ENCODE data around the gene CCDC160. TPM values are rescaled to one million over a fixed set of nuclear protein-coding genes. Genes with fewer than 3 reads are reported as not detected.
A peak's percentile ranks its signal among the peaks of the same experiment; 100 is the strongest.

CCDC160 gene
- total RNA-seq = 1 to 10 TPM in 1 of 4 donors, not detected in 3; 2.1 TPM

DNA sequence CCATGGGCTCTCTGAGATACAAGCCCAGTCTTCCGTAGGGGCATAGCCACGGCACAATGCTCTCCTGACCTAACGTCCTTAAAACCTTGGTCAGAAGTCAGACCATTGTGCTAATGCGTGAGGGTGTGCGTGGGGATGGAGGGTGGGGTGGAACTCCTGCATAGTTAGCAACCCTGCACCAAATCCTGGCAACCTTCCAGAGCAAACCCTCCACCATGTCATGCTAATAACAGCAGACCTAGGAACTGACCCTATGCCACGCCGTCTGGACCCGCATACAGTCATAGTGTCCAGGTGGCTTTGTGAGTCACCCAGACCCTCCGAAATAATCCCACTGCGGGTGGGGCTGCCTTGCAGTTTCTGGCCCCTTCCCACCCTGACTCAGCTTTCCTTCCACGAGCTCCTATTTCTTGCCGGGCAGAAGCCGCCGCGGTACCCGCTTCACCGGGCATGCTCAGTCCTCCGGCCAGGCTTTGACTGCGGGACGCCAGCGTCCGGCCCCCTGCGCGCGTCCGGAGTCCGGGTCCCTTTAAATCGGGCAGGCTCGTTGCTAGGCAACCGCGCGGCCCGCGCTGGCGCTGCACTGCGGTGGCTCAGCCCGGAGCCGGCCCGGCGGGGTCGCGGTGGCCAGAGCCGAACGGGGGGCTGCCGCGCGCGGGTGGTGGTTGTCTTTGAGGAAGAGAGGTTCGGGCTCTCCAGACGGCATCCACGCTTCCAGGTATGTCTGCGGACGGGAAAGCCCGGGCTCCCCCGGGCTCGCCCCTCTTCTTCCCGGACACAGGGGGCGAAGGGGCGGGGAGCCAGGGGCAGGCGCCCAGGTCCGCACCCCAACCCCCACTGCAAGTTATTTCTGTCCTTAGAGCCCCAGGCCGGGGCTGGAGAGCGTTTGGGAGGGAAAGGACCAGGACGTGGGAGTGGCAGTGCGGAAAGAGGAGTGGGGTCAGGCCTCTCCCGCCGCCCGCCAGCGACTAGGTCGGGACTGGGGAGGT lies at the start of gene CCDC160:
CCDC160 (plus strand) TSS at position 557 of the 989 bp plus-strand sequence. CDS start 7,619 bp downstream, outside the sequence.
- peak; percentile 14 to 20 for DNase-seq
- Histone ChIP-seq H3K36me3 (no peaks in the 10 kb centered on the region), H3K27me3 (no peaks in the 10 kb centered on the region), H3K9me3 (no peaks in the 10 kb centered on the region), H3K27ac (no peak within 1 kb of the TSS), H3K4me1 (no peaks in the 10 kb centered on the region), H3K4me3 (peak within 1 kb of the TSS in 1 of 2 donors; percentile 31)
- intact Hi-C loops (cut with DNase I; ENCODE audit: low total_unique reads) = no loop called here
- no peak for TF ChIP-seq CTCF (IDR thresholded peaks at IDR 0.05)
- no peak for TF ChIP-seq POLR2A (IDR thresholded peaks at IDR 0.05)

GRCh38 chrX:134191281-134191680 lies 45.7 kb upstream of the CCDC160 start:
- Histone ChIP-seq H3K9me3 (no peaks in the 10 kb centered on the region), H3K4me1 (no peaks in the 10 kb centered on the region), H3K36me3 (no peaks in the 10 kb centered on the region), H3K4me3 (no peak overlapping the region), H3K27me3 (peaks cover 0 to 7% of the 10 kb centered on the region in 2 donors), H3K27ac (no peak overlapping the region)
- no peak for TF ChIP-seq CTCF (IDR thresholded peaks at IDR 0.05)
- TF ChIP-seq POLR2A (IDR thresholded peaks at IDR 0.05) = no peak
- intact Hi-C loops (cut with DNase I; ENCODE audit: low total_unique reads) = no loop called here
- no peak for DNase-seq

- H3K9me3 ChIP-seq = no peaks in the 10 kb centered on the region
- no peaks in the 10 kb centered on the region for H3K4me1 ChIP-seq
- H3K4me3 ChIP-seq = no peak overlapping the region
- no peaks in the 10 kb centered on the region for H3K36me3 ChIP-seq
- intact Hi-C loops (cut with DNase I; ENCODE audit: low total_unique reads) = no loop called here
- H3K27me3 ChIP-seq = no peaks in the 10 kb centered on the region
- H3K27ac ChIP-seq = no peak overlapping the region
- no peak for TF ChIP-seq POLR2A (IDR thresholded peaks at IDR 0.05)
- no peak for TF ChIP-seq CTCF (IDR thresholded peaks at IDR 0.05)
- DNase-seq = no peak
Measured at GRCh38 chrX:134194915-134195314, 42.1 kb upstream of the CCDC160 start.

DNA sequence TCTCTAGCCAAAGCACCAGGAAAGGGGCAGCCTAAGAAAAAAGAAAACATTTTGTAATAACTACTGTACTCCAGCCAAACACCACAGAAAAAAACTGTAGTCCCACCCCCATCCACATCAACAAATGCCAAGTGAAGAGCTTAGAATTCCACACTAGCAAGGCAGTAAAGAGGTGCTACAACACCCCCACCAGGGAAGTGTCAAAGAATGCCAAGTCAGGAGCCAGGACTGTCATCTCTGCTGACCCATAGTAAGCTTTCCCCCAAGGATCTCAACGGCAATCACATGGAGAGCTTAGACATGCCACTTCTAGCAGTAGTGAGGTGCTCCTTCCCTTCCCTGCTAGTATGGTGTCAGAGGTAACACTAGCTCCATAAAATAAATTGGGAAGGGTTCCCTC lies 34.4 kb upstream of the CCDC160 start:
- no peak for TF ChIP-seq CTCF (IDR thresholded peaks at IDR 0.05)
- TF ChIP-seq POLR2A (IDR thresholded peaks at IDR 0.05) = no peak
- Histone ChIP-seq H3K4me1 (no peaks in the 10 kb centered on the region), H3K27ac (no peak overlapping the region), H3K4me3 (no peak overlapping the region), H3K27me3 (no peaks in the 10 kb centered on the region), H3K9me3 (no peaks in the 10 kb centered on the region), H3K36me3 (no peaks in the 10 kb centered on the region)
- DNase-seq = no peak
- intact Hi-C loops (cut with DNase I; ENCODE audit: low total_unique reads) = no loop called here

DNA sequence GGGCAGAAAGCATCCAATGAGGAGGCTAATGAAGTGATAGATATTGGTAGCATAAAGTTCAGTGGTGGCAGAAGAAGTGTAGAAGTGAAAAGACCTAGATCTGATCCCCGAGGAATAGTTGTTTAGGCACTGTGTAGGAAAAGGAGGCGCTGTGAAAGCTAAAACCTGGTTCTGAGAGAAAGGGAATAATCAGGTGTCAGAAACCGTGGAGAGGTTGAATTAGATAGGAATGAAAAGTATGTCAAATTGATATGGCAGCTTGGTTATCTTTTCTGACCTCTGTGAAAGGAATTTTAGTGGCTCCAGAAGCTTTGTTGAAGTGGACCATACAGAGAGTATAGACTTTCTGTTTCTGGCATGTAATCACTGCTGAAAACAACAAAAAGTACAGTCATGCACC lies 30.8 kb upstream of the CCDC160 start:
- no peaks in the 10 kb centered on the region for H3K36me3 ChIP-seq
- no peak overlapping the region for H3K27ac ChIP-seq
- H3K27me3 ChIP-seq = no peaks in the 10 kb centered on the region
- intact Hi-C loops (cut with DNase I; ENCODE audit: low total_unique reads) = no loop called here
- no peak for DNase-seq
- H3K4me3 ChIP-seq = no peak overlapping the region
- H3K4me1 ChIP-seq = no peaks in the 10 kb centered on the region
- no peaks in the 10 kb centered on the region for H3K9me3 ChIP-seq
- TF ChIP-seq CTCF (IDR thresholded peaks at IDR 0.05) (no peak), POLR2A (IDR thresholded peaks at IDR 0.05) (no peak)

All from uterus (tissue), 4 donors.